ENCODE results near the gene HHAT.

HHAT gene

GRCh38 chr1:210360852-210361477 is 32.3 kb downstream of the HHAT start:
- peak; percentile 68 for DNase-seq (ENCODE audit: low read depth)

GRCh38 chr1:210361665-210362064 is 33.0 kb downstream of the HHAT start:
- DNase-seq (ENCODE audit: low read depth) = no peak

GRCh38 chr1:210362526-210362925 is 33.8 kb downstream of the HHAT start:
- no peak for DNase-seq (ENCODE audit: low read depth)

- no peak for DNase-seq (ENCODE audit: low read depth)
These were observed 34.4 kb downstream of the HHAT start for GRCh38 chr1:210363119-210363518.

GRCh38 chr1:210364479-210364878 is 35.8 kb downstream of the HHAT start:
- no peak for DNase-seq (ENCODE audit: low read depth)

GRCh38 chr1:210366767-210367166 is 38.1 kb downstream of the HHAT start:
- DNase-seq (ENCODE audit: low read depth) = no peak

- no peak for DNase-seq (ENCODE audit: low read depth)
These were observed 38.9 kb downstream of the HHAT start for GRCh38 chr1:210367566-210367965.

GRCh38 chr1:210369425-210369824 is 40.7 kb downstream of the HHAT start:
- DNase-seq (ENCODE audit: low read depth) = no peak

GRCh38 chr1:210371916-210372315 is 43.2 kb downstream of the HHAT start:
- no peak for DNase-seq (ENCODE audit: low read depth)

GRCh38 chr1:210372491-210372890 is 43.8 kb downstream of the HHAT start:
- no peak for DNase-seq (ENCODE audit: low read depth)

GRCh38 chr1:210372931-210373627 is 44.4 kb downstream of the HHAT start:
- DNase-seq (ENCODE audit: low read depth) = no peak

- DNase-seq (ENCODE audit: low read depth) = no peak
These were observed 44.9 kb downstream of the HHAT start for GRCh38 chr1:210373628-210373877.

GRCh38 chr1:210373878-210374599 is 45.3 kb downstream of the HHAT start:
- DNase-seq (ENCODE audit: low read depth) = peak; percentile 94

- no peak for DNase-seq (ENCODE audit: low read depth)
These were observed 45.9 kb downstream of the HHAT start for GRCh38 chr1:210374600-210374953.

- DNase-seq (ENCODE audit: low read depth) = no peak
These were observed 48.2 kb downstream of the HHAT start for GRCh38 chr1:210376836-210377372.

GRCh38 chr1:210377731-210378333 is 49.1 kb downstream of the HHAT start:
- peak; percentile 57 for DNase-seq (ENCODE audit: low read depth)

- DNase-seq (ENCODE audit: low read depth) = peak; percentile 33
These were observed 50.0 kb downstream of the HHAT start for GRCh38 chr1:210378736-210379135.

- DNase-seq (ENCODE audit: low read depth) = no peak
These were observed 53.2 kb downstream of the HHAT start for GRCh38 chr1:210381934-210382333.

GRCh38 chr1:210384625-210385024 is 55.9 kb downstream of the HHAT start:
- DNase-seq (ENCODE audit: low read depth) = no peak

- no peak for DNase-seq (ENCODE audit: low read depth)
These were observed 56.5 kb downstream of the HHAT start for GRCh38 chr1:210385228-210385627.

- DNase-seq (ENCODE audit: low read depth) = peak; percentile 22
These were observed 65.6 kb downstream of the HHAT start for GRCh38 chr1:210394281-210394821.

GRCh38 chr1:210396541-210396940 is 67.8 kb downstream of the HHAT start:
- DNase-seq (ENCODE audit: low read depth) = no peak

- DNase-seq (ENCODE audit: low read depth) = peak; percentile 16
These were observed 68.5 kb downstream of the HHAT start for GRCh38 chr1:210397252-210397651.

Measured in iris pigment epithelial cell (primary cell).